ENCODE data around the gene C2CD2L.
"Not testable (repeated sequence)": the region's sequence is repeated elsewhere in the genome, so short reads cannot be mapped to it uniquely, and the experiment has no call there.

The C2CD2L gene

GRCh38 chr11:119116235-119116594 lies 9.1 kb downstream of the C2CD2L start:
- no peak for DNase-seq

GRCh38 chr11:119116601-119117000 lies 9.5 kb downstream of the C2CD2L start:
- DNase-seq = no peak

DNA sequence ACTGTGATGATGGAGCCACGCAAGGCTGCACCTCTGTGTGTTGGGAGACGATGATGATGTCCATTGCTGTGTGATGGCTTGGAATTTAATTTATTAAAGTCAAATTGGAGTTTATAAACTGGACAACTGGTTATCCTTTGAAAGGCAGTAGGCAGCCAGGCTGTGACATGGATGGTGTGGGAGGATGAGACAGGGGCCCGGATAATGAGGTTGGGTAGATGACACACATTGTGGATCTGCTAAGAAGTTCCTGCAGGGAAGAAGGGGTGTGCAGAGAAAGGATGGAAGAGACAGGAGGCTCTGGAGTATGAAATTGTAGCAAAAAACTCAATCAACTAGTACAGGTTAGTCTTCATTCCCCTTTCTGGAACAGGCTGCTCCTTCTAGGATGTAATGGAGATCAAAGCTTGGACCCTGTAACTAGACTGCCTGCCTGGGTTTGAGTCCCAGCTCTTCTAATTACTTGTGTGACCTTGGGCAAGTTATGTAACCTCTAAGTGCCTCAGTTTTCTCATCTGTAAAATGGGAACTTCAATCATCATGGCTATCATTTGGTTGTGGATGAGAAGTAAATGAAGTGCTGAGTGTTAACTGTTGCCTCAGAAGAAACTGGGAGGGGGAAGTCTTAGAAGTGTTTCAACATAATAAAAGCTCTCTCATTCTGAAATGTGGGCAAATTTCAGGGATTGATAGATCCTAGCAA lies 10.0 kb downstream of the C2CD2L start:
- no peak for DNase-seq

GRCh38 chr11:119118227-119118626 lies 11.1 kb downstream of the C2CD2L start:
- DNase-seq = no peak

- no peak for DNase-seq
Measured at GRCh38 chr11:119118946-119119345, 11.8 kb downstream of the C2CD2L start.

GRCh38 chr11:119120639-119121007 lies 13.5 kb downstream of the C2CD2L start:
- no peak for DNase-seq

- peak; percentile 100 for DNase-seq
Measured at GRCh38 chr11:119121008-119121810, 14.1 kb downstream of the C2CD2L start, which contains the start of gene HINFP. Gene HINFP, plus strand, starts transcription at chr11:119121580. Its CDS starts 5,365 bp downstream, at chr11:119126945.

DNA sequence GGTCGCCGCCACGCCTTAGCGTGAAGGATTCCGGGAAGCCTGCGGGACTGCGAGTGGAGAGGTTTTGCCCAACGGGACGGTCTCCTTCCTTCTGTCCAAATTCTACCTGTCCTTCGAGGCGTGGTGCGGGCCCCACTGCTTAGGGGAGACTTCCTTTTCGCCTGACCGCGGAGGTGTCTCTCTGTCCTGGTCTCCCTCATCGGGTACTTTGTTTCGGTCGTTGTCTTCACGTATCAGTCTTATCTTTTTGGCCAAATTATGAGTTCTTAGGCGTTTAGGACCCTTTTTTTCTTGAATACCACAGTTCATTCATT lies 14.6 kb downstream of the C2CD2L start:
- DNase-seq = no peak

- DNase-seq = no peak
Measured at GRCh38 chr11:119125821-119126220, 18.7 kb downstream of the C2CD2L start.

GRCh38 chr11:119126675-119127268 lies 19.6 kb downstream of the C2CD2L start:
- DNase-seq = no peak

- DNase-seq = no peak
Measured at GRCh38 chr11:119130662-119131061, 23.5 kb downstream of the C2CD2L start.

DNA sequence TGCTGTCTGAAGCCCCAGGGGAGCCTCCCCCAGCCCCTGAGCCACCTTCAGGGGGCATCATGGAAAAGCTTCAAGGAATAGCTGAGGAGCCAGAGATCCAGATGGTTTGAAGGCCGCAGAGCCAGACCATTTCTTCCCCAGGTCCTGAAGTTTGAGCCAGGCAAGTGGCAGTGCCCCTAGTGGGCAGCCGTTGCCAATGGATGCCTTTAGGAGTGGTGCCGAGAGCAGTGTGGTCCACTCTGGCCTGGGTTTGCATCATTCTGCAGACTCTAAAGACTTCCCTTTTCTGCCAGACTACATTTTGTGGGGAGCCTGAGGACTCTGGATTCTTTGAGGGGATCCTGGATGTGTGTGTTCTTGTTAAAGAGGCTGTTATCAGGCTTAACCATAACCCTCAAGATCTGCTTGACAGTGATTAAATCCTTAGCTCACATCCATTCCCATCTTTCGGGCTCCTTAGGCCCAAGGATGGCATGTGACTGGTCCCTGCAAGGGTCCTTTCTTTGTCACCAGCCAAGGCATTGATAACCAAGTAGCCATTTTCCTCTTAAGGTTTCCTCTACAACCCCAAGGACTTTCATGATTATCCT lies 27.3 kb downstream of the C2CD2L start:
- DNase-seq = no peak

GRCh38 chr11:119139276-119139675 lies 32.1 kb downstream of the C2CD2L start:
- not testable (repeated sequence) for DNase-seq

DNA sequence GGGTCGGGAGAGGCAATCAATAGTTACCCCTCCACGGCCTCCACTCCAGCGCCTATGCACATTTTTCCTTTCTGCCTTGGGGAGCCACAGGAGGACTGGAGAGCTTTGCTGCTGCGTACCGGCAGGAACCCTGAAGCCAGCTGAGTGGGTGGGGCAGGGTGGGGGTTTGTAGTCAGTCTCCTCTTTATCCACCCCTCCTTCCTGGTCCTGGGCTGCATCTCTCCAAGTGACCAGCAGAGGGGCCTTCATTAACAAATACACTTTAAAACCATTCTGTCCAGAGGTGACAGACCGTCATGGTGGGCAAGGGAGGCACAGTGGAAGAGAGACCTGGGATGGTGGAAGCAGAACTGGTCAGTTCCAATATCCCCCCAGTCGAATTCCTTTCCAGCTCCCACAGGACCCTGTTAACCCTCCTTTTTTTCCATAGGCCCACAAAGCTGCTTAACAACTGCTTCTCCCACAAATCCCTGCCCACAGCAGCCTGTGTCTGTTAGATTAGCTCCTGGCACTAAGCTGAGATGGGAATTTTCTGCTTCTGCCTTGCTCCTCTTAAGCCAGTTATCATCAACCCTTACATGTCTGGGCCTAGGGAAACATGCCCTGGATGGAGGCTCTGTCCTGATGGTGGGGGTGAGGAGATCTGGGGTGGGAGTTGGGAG lies 37.8 kb downstream of the C2CD2L start:
- DNase-seq = peak; percentile 42

DNA sequence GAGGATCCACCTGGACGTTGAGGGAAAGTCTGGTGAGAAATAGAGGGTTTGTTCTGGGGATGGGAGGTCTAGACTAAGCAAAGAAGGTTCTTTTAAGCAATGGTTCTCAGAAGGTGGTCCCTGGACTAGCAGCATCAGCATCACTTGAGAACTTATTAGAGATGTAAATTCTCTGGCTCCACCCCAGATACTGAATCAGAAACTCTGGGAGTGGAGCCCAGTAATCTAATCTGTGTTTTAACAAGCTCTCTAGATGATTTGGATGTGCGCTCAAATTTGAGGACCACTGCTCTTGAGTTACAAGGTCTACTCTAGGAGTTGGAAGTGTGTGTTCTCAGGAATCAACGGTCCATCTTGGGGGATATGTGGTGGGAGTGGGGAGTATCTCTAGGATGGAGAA lies 38.4 kb downstream of the C2CD2L start:
- DNase-seq = no peak

GRCh38 chr11:119147604-119148333 lies 40.6 kb downstream of the C2CD2L start:
- DNase-seq = no peak

DNA sequence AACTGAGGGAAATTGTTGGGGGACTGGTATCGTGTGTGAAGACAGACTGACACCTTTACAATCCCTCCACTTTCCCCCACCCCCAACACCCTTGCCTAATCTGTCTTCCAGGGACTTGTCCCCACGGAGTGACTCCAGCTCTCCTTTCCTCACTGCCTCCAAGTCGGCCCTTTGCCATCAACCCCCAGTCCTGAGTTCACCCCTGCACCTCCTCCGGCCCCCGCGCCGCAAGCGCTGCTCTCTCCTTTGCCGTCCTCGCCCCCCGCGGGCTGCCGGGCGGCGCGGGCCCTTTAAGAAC lies 41.5 kb downstream of the C2CD2L start:
- no peak for DNase-seq

GRCh38 chr11:119149018-119149785 lies 42.1 kb downstream of the C2CD2L start, which contains the start of gene ABCG4:
Gene ABCG4, plus strand, starts transcription at chr11:119149052. Its CDS starts 914 bp downstream, at chr11:119149966.
- peak; percentile 26 for DNase-seq

GRCh38 chr11:119149786-119150275 lies 42.7 kb downstream of the C2CD2L start:
- no peak for DNase-seq

GRCh38 chr11:119152043-119152442 lies 44.9 kb downstream of the C2CD2L start:
- no peak for DNase-seq

DNA sequence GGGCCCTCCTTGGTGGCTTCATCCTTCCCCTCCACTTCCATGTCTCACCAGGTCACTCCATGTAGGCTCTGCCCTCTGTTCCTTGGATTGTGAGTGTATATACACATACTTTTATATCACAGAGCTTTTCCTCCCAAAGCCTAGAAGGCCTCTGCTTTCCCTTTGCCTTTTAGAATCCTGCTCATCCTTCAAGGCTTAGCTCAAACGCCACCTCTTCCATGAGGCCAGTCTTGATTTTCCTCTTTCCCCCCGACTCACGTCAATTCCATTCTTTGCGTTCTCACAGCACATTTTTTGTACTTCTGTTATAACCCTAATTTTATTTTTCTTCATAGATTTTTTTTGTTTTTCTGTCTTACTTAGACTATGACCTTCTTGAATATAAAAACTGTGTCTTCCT lies 45.5 kb downstream of the C2CD2L start:
- no peak for DNase-seq
